ENCODE data around the gene KXD1. TPM values are rescaled to one million over a fixed set of nuclear protein-coding genes. Genes with fewer than 3 reads are reported as not detected.
"Not testable (repeated sequence)": the region's sequence is repeated elsewhere in the genome, so short reads cannot be mapped to it uniquely, and the experiment has no call there.

The KXD1 gene
- total RNA-seq, 3 donors from 2014 or later: 112 to 129 (median 126) TPM

DNA sequence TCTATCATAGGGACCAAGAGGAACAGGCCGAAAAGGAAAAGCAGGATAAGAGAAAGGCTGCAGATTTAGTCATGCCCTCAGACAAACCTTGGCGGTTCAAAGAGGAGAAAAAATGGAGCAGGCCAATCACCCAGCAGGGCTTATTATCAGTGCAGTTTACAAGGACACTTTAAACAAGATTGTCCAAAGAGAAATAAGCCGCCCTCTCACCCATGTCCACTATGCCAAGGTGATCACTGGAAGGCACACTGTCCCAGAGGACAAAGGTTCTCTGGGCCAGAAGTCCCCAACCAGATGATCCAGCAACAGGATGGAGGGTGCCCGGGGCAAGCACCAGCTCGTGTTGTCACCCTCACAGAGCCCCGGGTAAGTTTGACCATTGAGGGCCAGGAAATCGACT, 22.6 kb downstream of the KXD1 start:
- ATAC-seq (no peak), DNase-seq (no peak)
- H3K4me1 Mint-ChIP-seq (ENCODE audit: low read depth): peaks cover under 1% of the 10 kb centered on the region
- H3K9me3 Mint-ChIP-seq: no peaks in the 10 kb centered on the region
- H3K36me3 Mint-ChIP-seq (ENCODE audit: insufficient read depth): peaks cover 7% of the 10 kb centered on the region
- H3K4me3 Mint-ChIP-seq: no peak overlapping the region
- H3K27me3 Mint-ChIP-seq (ENCODE audit: low read depth): no peaks in the 10 kb centered on the region

DNA sequence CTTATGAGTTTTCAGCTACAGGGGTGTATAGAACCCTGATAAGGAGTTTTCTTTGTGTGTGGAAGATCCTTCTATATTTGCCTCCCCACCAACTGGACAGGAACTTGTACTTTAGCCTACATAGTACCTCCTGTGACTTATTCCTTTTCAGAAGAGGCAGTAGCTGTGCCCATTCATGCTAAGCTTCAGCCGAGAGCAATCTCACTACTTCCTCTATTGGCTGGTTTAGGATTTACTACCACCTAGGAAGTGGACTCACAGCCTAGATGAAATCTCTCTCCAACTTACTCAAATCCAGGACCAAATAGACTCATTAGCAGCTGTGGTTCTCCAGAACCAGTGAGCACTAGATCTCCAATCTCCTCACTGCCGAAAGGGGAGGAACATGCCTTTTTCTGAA, 28.6 kb downstream of the KXD1 start:
- Mint-ChIP-seq H3K4me3 (no peak overlapping the region), H3K4me1 (ENCODE audit: low read depth) (peaks cover 30% of the 10 kb centered on the region), H3K27me3 (ENCODE audit: low read depth) (no peaks in the 10 kb centered on the region), H3K36me3 (ENCODE audit: insufficient read depth) (peaks cover 11% of the 10 kb centered on the region), H3K9me3 (no peaks in the 10 kb centered on the region)
- ATAC-seq: no peak
- no peak for DNase-seq

DNA sequence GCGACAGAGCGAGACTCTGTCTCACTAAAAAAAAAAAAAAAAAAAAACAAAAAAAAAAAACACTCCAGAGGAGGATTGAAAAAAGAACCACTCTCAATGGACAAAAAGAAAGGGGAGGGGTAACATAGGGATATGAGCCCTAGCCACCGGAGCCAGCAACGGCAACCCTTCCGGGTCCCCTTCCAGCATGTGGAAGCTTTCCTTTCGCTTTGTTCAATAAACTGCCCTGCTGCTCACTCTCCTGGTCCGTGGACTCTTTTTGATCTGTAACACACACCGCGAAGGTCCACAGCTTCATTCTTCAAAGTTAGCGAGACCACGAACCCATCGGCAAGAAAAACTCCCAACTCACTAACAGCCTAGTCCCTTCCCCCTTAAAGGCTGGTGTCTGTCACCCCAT, 29.9 kb downstream of the KXD1 start:
- Mint-ChIP-seq H3K4me3 (peak overlapping the region; percentile 85), H3K27me3 (ENCODE audit: low read depth) (no peaks in the 10 kb centered on the region), H3K4me1 (ENCODE audit: low read depth) (peaks cover 30% of the 10 kb centered on the region), H3K9me3 (no peaks in the 10 kb centered on the region), H3K36me3 (ENCODE audit: insufficient read depth) (peaks cover 11% of the 10 kb centered on the region)
- ATAC-seq (no peak), DNase-seq (no peak)

DNA sequence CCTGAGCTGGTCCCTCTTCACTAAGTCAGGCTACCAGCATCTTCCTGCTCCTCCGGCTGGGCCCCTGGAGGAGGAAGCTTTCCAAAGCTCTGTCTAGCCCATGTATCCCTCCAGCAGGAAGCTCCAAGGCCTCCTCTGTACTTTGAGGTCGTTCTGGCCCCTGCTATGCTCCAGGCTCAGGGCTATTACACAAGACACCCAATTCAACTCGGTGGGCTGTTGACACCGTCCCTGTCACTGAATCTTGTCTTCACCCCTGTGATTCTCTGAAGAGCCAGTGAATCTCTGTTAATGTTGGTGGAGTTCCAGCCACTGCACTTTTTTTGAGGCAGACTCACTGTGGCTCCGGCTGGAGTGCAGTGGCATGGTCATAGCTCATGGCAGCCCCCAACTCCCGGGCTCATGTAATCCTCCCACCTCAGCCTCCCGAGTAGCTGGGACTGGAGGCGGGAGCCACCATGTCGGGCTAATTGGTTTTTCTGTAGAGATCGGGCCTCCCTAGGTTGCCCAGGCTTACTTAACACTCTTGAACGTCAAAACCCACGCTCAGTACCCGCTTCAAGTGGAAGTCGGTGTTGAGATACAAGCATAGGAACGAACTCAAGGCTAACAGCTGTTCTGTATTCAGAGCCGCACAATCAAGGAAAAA, 30.4 kb downstream of the KXD1 start:
- Mint-ChIP-seq H3K9me3 (no peaks in the 10 kb centered on the region), H3K4me1 (ENCODE audit: low read depth) (peaks cover 30% of the 10 kb centered on the region), H3K4me3 (peak overlapping the region; percentile 85), H3K27me3 (ENCODE audit: low read depth) (no peaks in the 10 kb centered on the region), H3K36me3 (ENCODE audit: insufficient read depth) (peaks cover 11% of the 10 kb centered on the region)
- no peak for DNase-seq
- ATAC-seq: peak; percentile 2 to 8

DNA sequence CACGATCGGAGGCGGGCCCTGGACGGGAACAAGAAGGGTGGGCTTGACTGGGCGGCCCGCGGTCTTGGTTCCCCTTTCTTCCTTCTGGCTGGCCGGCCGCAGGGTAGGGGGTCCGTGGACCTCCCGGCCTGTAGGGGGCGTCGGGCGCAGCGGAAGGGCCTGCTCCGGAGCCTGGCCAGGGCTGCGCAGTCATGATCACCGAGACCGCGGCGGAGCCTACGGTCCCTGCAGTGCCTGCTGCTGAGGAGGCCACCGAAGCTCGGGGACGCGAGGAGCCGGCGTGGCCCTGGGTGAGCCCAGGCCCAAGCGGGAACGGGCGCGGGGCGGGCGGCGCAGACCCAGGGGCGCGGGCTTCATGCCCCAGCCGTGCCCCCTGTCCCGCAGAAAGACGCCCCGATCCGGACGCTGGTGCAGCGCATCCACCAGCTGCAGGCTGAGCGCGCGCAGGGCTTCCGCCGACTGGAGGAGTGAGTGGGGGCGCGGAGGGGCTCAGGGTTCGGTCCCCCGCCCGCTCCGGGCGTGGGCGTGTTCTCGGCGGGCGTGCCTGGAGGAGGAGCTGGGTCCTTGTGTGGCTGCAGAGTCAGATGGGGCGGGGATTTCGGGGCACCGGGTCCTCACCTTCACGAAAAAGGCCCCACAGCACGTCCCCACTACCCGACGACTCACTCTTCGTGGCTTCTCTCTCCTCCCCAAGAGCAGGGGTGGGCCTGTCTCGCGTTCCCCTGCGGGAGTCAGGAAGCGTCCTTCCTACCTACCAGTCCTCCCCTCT, 31.1 kb downstream of the KXD1 start, which contains the start of gene REX1BD:
Gene REX1BD (plus strand): TSS at position 188 of the 769 bp plus-strand sequence. CDS start 4 bp downstream, at position 192.
- no peaks in the 10 kb centered on the region for H3K27me3 Mint-ChIP-seq (ENCODE audit: low read depth)
- H3K36me3 Mint-ChIP-seq (ENCODE audit: insufficient read depth): peaks cover 11% of the 10 kb centered on the region
- no peaks in the 10 kb centered on the region for H3K9me3 Mint-ChIP-seq
- ATAC-seq (peak; percentile 86 to 87), DNase-seq (peak; percentile 86)
- H3K4me3 Mint-ChIP-seq: peak within 1 kb of the TSS; percentile 85
- peaks cover 34% of the 10 kb centered on the region for H3K4me1 Mint-ChIP-seq (ENCODE audit: low read depth)

DNA sequence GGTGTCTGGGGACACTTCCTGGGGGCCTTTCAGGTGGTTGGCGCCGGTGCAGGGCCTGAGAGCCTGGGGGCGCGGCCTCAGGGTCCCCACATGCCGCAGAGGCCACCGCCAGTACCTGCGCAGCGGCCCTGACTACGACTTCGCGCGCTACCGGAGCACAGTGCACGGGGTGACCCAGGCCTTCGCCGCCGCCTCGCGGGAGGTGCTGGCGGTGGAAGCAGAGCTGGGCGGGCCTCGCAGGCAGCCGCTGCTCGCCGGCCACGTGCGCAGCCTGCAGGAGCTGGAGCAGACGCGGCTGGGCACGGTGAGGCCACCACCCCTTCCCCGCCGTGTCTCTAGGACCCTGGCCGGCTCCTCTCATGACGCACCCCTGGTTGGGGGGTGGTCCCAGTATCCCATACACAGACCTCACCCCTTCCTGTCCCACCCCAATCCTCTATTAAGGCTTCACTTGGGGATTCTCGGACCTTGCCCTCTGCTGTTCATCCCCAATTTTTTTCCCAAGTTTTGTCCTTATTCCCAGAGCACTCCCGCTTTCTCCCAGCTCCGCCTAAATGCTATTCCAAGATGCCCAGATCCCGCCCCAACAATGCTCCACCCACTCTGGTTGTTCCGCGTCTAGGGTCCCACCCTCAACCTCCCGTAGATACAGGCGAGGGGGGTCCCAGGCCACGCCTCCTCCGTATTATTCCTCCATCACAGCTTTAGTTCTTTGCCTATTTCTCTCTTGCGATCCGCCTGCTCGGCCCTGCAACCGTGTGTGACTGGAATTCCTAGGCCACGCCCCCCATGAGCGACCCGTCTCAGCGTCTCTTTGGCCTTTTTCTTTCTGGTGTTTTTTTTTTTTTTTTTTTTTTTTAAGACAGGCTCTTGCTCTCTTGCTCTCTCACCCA, 32.0 kb downstream of the KXD1 start:
- peaks cover 11% of the 10 kb centered on the region for H3K36me3 Mint-ChIP-seq (ENCODE audit: insufficient read depth)
- H3K9me3 Mint-ChIP-seq: no peaks in the 10 kb centered on the region

DNA sequence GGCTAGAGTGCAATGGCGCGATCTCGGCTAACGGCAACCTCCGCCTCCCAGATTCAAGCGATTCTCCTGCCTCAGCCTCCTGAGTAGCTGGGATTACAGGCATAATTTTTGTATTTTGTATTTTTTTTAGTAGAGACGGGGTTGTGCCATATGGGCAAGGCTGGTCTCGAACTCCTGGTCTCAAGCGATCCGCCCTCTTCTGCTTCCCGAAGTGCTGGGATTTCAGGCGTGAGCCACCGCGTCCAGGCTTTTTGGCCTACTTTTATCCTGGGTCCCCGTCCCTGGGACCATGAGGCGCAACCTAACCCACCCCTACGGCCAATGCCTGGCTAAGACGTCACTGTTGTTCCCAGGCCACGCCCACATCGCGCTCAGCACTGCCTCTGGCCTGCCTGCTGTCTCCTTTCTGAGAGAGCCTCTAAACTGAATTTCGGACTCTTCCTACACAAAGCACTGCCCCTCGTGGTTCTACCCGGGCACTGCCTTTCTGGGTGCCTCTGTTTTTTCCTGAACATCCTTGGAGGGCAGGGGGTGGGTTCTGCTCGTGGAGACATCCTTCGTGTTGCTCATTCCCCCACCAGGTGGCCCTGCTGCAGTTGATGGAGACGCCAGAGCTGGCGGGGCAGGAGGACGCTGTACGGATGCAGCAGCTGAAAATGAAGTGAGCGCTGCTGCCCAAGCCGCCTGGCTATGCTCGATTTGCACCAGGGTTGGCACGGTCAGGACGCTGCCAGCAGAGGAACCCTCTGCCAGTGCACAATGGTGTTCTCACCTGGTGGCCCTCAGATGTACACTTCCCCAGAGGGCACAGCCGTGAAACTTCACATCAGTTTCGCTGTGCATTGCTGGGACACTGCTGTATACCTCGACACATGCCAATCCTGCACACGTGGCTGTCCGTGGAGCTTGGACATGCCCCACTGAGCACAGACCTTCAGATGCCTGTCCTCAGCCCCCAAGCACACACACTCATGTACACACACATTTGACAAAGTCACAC, 32.9 kb downstream of the KXD1 start:
- DNase-seq (no peak), ATAC-seq (no peak)
- Mint-ChIP-seq H3K27me3 (ENCODE audit: low read depth) (no peaks in the 10 kb centered on the region), H3K4me1 (ENCODE audit: low read depth) (peaks cover 38% of the 10 kb centered on the region), H3K9me3 (no peaks in the 10 kb centered on the region), H3K4me3 (peak overlapping the region; percentile 85), H3K36me3 (ENCODE audit: insufficient read depth) (peaks cover 11% of the 10 kb centered on the region)

More for the DNA sequence above, 32.0 kb downstream of the KXD1 start:
- H3K27me3 Mint-ChIP-seq (ENCODE audit: low read depth): no peaks in the 10 kb centered on the region
- DNase-seq (peak; percentile 58), ATAC-seq (peak; percentile 58)
- H3K4me3 Mint-ChIP-seq: peak overlapping the region; percentile 85
- H3K4me1 Mint-ChIP-seq (ENCODE audit: low read depth): peaks cover 35% of the 10 kb centered on the region

DNA sequence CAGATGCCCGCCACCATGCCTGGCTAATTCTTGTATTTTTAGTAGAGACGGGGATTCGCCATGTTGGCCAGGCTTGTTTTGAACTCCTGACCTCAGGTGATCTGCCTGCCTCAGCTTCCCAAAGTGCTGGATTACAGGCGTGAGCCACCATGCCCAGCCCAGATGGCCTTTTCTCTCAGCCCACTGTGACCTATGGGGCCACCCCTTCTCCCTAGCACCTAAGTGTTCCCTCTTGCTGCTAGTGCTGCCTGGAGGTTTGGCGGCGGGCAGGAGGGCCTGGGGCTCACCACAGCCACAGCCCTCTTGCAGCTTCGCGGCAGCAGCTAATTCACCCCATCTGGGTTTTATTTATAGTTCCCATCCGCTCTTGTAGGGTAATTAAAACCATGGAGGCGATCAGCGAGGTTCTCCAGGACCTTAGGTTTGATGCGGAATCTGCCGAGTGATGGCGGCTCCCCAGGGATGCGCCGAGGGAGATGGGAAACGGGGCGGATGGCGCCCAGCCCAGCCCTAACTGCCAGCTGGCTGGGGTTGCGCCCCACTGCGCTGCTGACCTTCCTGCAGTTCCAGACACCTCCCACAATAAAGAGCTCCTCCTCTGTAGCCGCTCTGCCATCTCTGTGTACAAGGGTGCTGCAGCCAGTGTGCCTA, 34.2 kb downstream of the KXD1 start:
- DNase-seq (no peak), ATAC-seq (no peak)
- Mint-ChIP-seq H3K4me3 (no peak overlapping the region), H3K36me3 (ENCODE audit: insufficient read depth) (peaks cover 11% of the 10 kb centered on the region), H3K9me3 (no peaks in the 10 kb centered on the region), H3K4me1 (ENCODE audit: low read depth) (peaks cover 36% of the 10 kb centered on the region), H3K27me3 (ENCODE audit: low read depth) (no peaks in the 10 kb centered on the region)

DNA sequence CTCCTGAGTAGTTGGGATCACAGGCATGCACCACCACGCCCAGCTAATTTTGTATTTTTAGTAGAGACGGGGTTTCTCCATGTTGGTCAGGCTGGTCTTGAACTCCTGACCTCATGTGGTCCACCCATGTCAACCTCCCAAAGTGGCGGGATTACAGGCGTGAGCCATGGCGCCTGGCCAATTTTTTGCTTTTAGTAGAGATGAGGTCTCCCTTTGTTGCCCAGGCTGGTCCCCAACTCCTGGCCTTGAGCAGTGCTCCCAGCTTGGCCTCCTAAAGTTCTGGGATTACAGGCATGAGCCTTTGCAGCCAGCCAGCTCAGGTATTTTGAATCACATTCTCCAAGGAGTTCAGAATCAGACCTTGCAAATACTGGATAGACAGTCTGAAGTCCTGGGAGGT, 35.1 kb downstream of the KXD1 start:
- DNase-seq; ATAC-seq; H3K4me3 Mint-ChIP-seq; H3K9me3 Mint-ChIP-seq; H3K27me3 Mint-ChIP-seq (ENCODE audit: low read depth): not testable (repeated sequence)
- Mint-ChIP-seq H3K4me1 (ENCODE audit: low read depth) (peaks cover 34% of the 10 kb centered on the region), H3K36me3 (ENCODE audit: insufficient read depth) (peaks cover 11% of the 10 kb centered on the region)

DNA sequence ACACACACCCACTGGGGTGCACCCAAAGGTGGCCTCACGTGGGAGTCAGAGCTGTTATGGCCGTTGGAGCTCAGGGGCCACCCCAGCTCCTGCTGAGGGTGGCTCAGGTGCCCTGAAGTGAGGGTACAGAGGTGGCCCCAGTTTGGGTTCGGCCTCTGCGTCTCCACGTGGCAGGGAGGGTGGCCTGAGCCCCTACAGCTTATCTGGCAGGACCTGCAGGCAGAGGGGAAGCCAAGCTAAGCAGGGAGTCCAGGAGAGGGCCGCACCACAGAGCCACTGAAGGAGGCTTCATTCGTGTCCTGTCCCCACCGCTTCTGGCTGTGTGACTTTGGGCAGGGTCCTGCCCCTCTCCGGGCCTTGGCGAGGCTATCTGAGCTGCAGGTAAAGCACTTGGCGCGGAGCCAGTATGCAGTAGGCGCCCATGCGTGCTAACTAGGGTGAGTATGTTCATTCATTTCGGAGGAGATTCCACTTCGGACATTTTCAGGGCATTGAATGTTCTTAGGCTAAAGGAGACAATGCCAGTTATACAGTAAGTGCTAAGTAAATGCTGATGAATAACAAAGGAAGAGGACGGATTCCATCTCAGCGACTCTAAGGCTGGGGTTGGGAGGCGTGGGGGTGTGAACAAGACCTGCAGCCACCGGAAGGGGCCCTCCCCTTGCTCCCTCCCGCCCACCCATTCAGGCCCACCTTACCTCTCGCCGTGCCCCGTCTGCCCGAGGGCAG, 35.9 kb downstream of the KXD1 start:
- Mint-ChIP-seq H3K9me3 (no peaks in the 10 kb centered on the region), H3K4me3 (peak overlapping the region; percentile 62), H3K27me3 (ENCODE audit: low read depth) (peaks cover 2% of the 10 kb centered on the region), H3K36me3 (ENCODE audit: insufficient read depth) (peaks cover 11% of the 10 kb centered on the region), H3K4me1 (ENCODE audit: low read depth) (peaks cover 27% of the 10 kb centered on the region)
- ATAC-seq (no peak), DNase-seq (no peak)

DNA sequence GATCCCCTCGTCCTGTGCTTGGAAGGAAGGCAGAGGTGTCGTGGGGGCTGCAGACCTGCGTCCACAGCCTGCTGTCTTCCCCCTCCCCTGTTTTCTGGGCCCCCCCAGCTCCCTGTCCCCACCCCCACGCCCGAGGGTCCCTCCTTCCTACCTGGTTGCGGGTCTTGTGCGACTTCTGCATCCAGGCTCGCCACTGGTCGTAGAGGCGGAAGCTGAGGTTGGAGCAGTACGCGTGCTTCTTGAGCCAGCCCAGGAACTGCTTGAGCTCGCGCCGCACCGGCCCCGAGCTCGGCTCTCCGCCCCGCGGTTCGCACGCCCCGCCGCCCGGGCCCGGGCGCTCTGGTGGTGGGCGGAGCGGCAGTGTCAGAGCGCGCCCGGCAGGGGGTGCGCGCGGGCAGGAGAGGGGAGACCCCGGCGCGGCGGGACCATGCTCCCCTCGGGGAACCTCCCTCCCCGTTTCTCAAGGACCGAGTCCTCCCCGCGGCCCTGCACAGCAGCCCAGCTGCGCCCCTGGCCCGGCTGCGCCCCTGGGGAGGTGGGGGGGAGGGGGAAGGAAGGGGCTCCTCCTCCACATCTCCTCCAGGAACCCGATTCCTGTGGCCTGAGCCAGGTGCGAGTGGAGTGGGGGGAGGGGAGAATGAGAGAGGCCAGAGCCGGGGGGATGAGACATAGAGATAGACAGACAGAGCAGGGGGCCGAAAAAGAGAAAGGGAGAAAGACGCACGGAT, 36.6 kb downstream of the KXD1 start:
- Mint-ChIP-seq H3K9me3 (no peaks in the 10 kb centered on the region), H3K4me1 (ENCODE audit: low read depth) (peaks cover 27% of the 10 kb centered on the region), H3K36me3 (ENCODE audit: insufficient read depth) (peaks cover 11% of the 10 kb centered on the region), H3K4me3 (peak overlapping the region; percentile 78), H3K27me3 (ENCODE audit: low read depth) (peaks cover 10% of the 10 kb centered on the region)
- peak; percentile 75 for DNase-seq
- peak; percentile 79 to 83 for ATAC-seq

DNA sequence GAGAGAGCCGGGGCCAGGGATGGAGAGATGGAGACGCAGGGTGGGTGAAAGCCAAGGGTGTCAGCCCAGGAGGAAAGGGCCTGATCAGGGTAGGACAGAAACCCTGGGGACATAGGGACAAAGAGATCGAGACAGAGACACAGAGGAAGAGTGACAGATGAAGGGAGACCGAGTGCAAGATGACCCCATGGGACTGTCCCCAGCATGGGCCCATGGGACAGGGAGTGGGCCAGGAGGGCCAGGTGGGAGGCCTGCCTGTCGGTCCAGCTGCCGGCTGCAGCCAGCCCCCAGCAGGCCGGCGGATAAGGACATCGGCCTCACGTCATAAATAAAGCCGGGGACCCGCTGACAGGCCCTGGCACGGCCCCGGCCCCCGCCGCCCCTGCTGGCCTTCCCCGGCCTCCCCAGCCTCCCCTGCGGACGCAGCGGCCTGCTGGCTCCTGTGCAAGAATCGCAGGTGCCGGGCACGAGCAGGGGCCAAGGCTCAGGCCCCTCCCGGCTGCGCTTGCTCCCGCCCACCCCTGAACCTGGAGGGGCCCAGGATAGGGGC, 37.2 kb downstream of the KXD1 start:
- peaks cover 23% of the 10 kb centered on the region for H3K4me1 Mint-ChIP-seq (ENCODE audit: low read depth)
- peaks cover 7% of the 10 kb centered on the region for H3K36me3 Mint-ChIP-seq (ENCODE audit: insufficient read depth)
- ATAC-seq (peak; percentile 5 to 11), DNase-seq (no peak)
- no peaks in the 10 kb centered on the region for H3K9me3 Mint-ChIP-seq
- H3K27me3 Mint-ChIP-seq (ENCODE audit: low read depth): peaks cover 14% of the 10 kb centered on the region
- H3K4me3 Mint-ChIP-seq: peak overlapping the region; percentile 78

Data from activated T-cell treated with anti-CD3 and anti-CD28 coated beads, Interleukin-2, amount 50 U/mL, for 4 hours (primary cell).